Activated T-helper 17 cell treated with anti-CD3 and anti-CD28 coated beads, Interleukin-2, amount 50 U/mL, for 72 hours (primary cell): ENCODE results near the gene FRMD1. TPM values are rescaled to one million over a fixed set of nuclear protein-coding genes. Genes with fewer than 3 reads are reported as not detected.

Experiments used
- ATAC-seq: fragments of 150-1000 bp; cut with Tn5 transposase; replicated peaks from 2 replicates; pipeline ENCODE4 v1.10.0; 2021; ENCODE audit warnings: mild to moderate bottlenecking, moderate library complexity
- H3K27ac Mint-ChIP-seq: one replicate; pipeline ENCODE4 v1.8.0; 2022; ENCODE audit warnings: mixed read lengths
- H3K27me3 Mint-ChIP-seq: one replicate; pipeline ENCODE4 v1.8.0; 2022; ENCODE audit warnings: mixed read lengths
- H3K36me3 Mint-ChIP-seq: one replicate; pipeline ENCODE4 v1.8.0; 2022; ENCODE audit warnings: low read depth, mild to moderate bottlenecking, mixed read lengths
- H3K4me1 Mint-ChIP-seq: one replicate; pipeline ENCODE4 v1.8.0; 2022; ENCODE audit warnings: mixed read lengths
- H3K4me3 Mint-ChIP-seq: one replicate; pipeline ENCODE4 v1.8.0; 2022; ENCODE audit warnings: mild to moderate bottlenecking, mixed read lengths
- H3K9me3 Mint-ChIP-seq: one replicate; pipeline ENCODE4 v1.8.0; 2022; ENCODE audit warnings: mixed read lengths
- total RNA-seq, 2 donors: library from RNA; stranded (reverse); gene quantifications; one replicate each; pipeline ENCODE4 v1.2.3, GENCODE V29; 2022

FRMD1 gene
- total RNA-seq, 2 donors from 2014 or later, result not detected

- Mint-ChIP-seq H3K4me1 (no peaks in the 10 kb centered on the region), H3K27me3 (peaks cover 42% of the 10 kb centered on the region), H3K9me3 (no peaks in the 10 kb centered on the region), H3K4me3 (no peak overlapping the region), H3K27ac (no peak overlapping the region), H3K36me3 (no peaks in the 10 kb centered on the region)
- ATAC-seq, result no peak
These were observed 24.2 kb upstream of the FRMD1 start for GRCh38 chr6:168103050-168103830.

GRCh38 chr6:168102315-168102985 lies 23.4 kb upstream of the FRMD1 start:
- H3K4me3 Mint-ChIP-seq, result no peak overlapping the region
- H3K4me1 Mint-ChIP-seq, result no peaks in the 10 kb centered on the region
- no peak for ATAC-seq
- no peaks in the 10 kb centered on the region for H3K9me3 Mint-ChIP-seq
- no peaks in the 10 kb centered on the region for H3K36me3 Mint-ChIP-seq
- peaks cover 46% of the 10 kb centered on the region for H3K27me3 Mint-ChIP-seq
- no peak overlapping the region for H3K27ac Mint-ChIP-seq

- Mint-ChIP-seq H3K36me3 (no peaks in the 10 kb centered on the region), H3K9me3 (no peaks in the 10 kb centered on the region)
These were observed 22.7 kb upstream of the FRMD1 start for GRCh38 chr6:168101590-168102314.

GRCh38 chr6:168100803-168101589 lies 22.0 kb upstream of the FRMD1 start:
- H3K4me1 Mint-ChIP-seq, result no peaks in the 10 kb centered on the region
- H3K4me3 Mint-ChIP-seq, result no peak overlapping the region
- ATAC-seq, result no peak
- H3K9me3 Mint-ChIP-seq, result no peaks in the 10 kb centered on the region
- H3K27me3 Mint-ChIP-seq, result peaks cover 44% of the 10 kb centered on the region
- no peak overlapping the region for H3K27ac Mint-ChIP-seq
- no peaks in the 10 kb centered on the region for H3K36me3 Mint-ChIP-seq

More at GRCh38 chr6:168101590-168102314, 22.7 kb upstream of the FRMD1 start:
- H3K4me1 Mint-ChIP-seq, result no peaks in the 10 kb centered on the region
- H3K27me3 Mint-ChIP-seq, result peaks cover 48% of the 10 kb centered on the region
- ATAC-seq, result no peak
- H3K27ac Mint-ChIP-seq, result no peak overlapping the region
- H3K4me3 Mint-ChIP-seq, result no peak overlapping the region

GRCh38 chr6:168100011-168100802 lies 21.2 kb upstream of the FRMD1 start:
- Mint-ChIP-seq H3K27ac (no peak overlapping the region), H3K4me3 (no peak overlapping the region), H3K36me3 (no peaks in the 10 kb centered on the region), H3K4me1 (no peaks in the 10 kb centered on the region), H3K9me3 (no peaks in the 10 kb centered on the region), H3K27me3 (peaks cover 40% of the 10 kb centered on the region)
- ATAC-seq, result no peak

- H3K36me3 Mint-ChIP-seq, result no peaks in the 10 kb centered on the region
- peaks cover 34% of the 10 kb centered on the region for H3K27me3 Mint-ChIP-seq
- H3K27ac Mint-ChIP-seq, result no peak overlapping the region
- no peaks in the 10 kb centered on the region for H3K9me3 Mint-ChIP-seq
- no peaks in the 10 kb centered on the region for H3K4me1 Mint-ChIP-seq
- no peak overlapping the region for H3K4me3 Mint-ChIP-seq
- ATAC-seq, result no peak
These were observed 20.4 kb upstream of the FRMD1 start for GRCh38 chr6:168099201-168100010.

GRCh38 chr6:168098431-168098861 lies 19.4 kb upstream of the FRMD1 start:
- H3K4me3 Mint-ChIP-seq, result no peak overlapping the region
- no peak overlapping the region for H3K27ac Mint-ChIP-seq
- no peaks in the 10 kb centered on the region for H3K9me3 Mint-ChIP-seq
- peaks cover 27% of the 10 kb centered on the region for H3K27me3 Mint-ChIP-seq
- ATAC-seq, result no peak
- H3K36me3 Mint-ChIP-seq, result no peaks in the 10 kb centered on the region
- H3K4me1 Mint-ChIP-seq, result no peaks in the 10 kb centered on the region

GRCh38 chr6:168097621-168098430 lies 18.8 kb upstream of the FRMD1 start:
- peaks cover 21% of the 10 kb centered on the region for H3K27me3 Mint-ChIP-seq
- H3K4me1 Mint-ChIP-seq, result no peaks in the 10 kb centered on the region
- H3K9me3 Mint-ChIP-seq, result no peaks in the 10 kb centered on the region
- no peak overlapping the region for H3K4me3 Mint-ChIP-seq
- H3K36me3 Mint-ChIP-seq, result no peaks in the 10 kb centered on the region
- H3K27ac Mint-ChIP-seq, result no peak overlapping the region
- ATAC-seq, result no peak

- Mint-ChIP-seq H3K36me3 (no peaks in the 10 kb centered on the region), H3K27me3 (peaks cover 15% of the 10 kb centered on the region), H3K4me3 (no peak overlapping the region), H3K4me1 (no peaks in the 10 kb centered on the region), H3K9me3 (peaks cover under 1% of the 10 kb centered on the region), H3K27ac (no peak overlapping the region)
- ATAC-seq, result no peak
These were observed 18.2 kb upstream of the FRMD1 start for GRCh38 chr6:168097221-168097620.

GRCh38 chr6:168096271-168096764 lies 17.3 kb upstream of the FRMD1 start:
- Mint-ChIP-seq H3K27ac (no peak overlapping the region), H3K4me3 (no peak overlapping the region), H3K27me3 (peaks cover 11% of the 10 kb centered on the region), H3K4me1 (no peaks in the 10 kb centered on the region), H3K9me3 (peaks cover 5% of the 10 kb centered on the region), H3K36me3 (no peaks in the 10 kb centered on the region)
- no peak for ATAC-seq

GRCh38 chr6:168095716-168096250 lies 16.8 kb upstream of the FRMD1 start:
- peaks cover 11% of the 10 kb centered on the region for H3K27me3 Mint-ChIP-seq
- H3K4me1 Mint-ChIP-seq, result no peaks in the 10 kb centered on the region
- ATAC-seq, result no peak
- no peak overlapping the region for H3K27ac Mint-ChIP-seq
- H3K9me3 Mint-ChIP-seq, result peaks cover 5% of the 10 kb centered on the region
- H3K36me3 Mint-ChIP-seq, result no peaks in the 10 kb centered on the region
- H3K4me3 Mint-ChIP-seq, result no peak overlapping the region

- no peaks in the 10 kb centered on the region for H3K4me1 Mint-ChIP-seq
- peaks cover 7% of the 10 kb centered on the region for H3K27me3 Mint-ChIP-seq
- peaks cover 5% of the 10 kb centered on the region for H3K9me3 Mint-ChIP-seq
- H3K27ac Mint-ChIP-seq, result no peak overlapping the region
- no peaks in the 10 kb centered on the region for H3K36me3 Mint-ChIP-seq
- no peak for ATAC-seq
- no peak overlapping the region for H3K4me3 Mint-ChIP-seq
These were observed 16.2 kb upstream of the FRMD1 start for GRCh38 chr6:168095171-168095691.
